ENCODE results near the gene ADAM8.

Gene ADAM8

GRCh38 chr10:133247681-133248333 is 28.9 kb downstream of the ADAM8 start:
- Histone ChIP-seq H3K27me3 (ENCODE audit: insufficient read depth, low read length, poor library complexity) (no peaks in the 10 kb centered on the region), H3K9ac (ENCODE audit: low read depth, low read length) (no peak overlapping the region), H4K20me1 (ENCODE audit: insufficient read depth, low read length) (0 out of 2 replicates have a peak, but pooled peaks cover 2% of the 10 kb centered on the region), H3K4me1 (ENCODE audit: insufficient read depth, low read length) (no peaks in the 10 kb centered on the region), H3K79me2 (ENCODE audit: insufficient read depth, low read length) (no peaks in the 10 kb centered on the region), H3K9me3 (ENCODE audit: insufficient read depth, low read length, severe bottlenecking) (no peaks in the 10 kb centered on the region), H2AFZ (ENCODE audit: low read depth, low read length) (no peak overlapping the region), H3K4me3 (ENCODE audit: low read depth in 1 of 2, low read length in 2 of 2) (no peak overlapping the region), H3K27ac (ENCODE audit: low read length) (no peak overlapping the region), H3K4me2 (ENCODE audit: insufficient read depth, low read length) (no peak overlapping the region), H3K36me3 (ENCODE audit: insufficient read depth, low read length) (no peaks in the 10 kb centered on the region)
- DNase-seq: no peak
- no peak for TF ChIP-seq EZH2 (IDR thresholded peaks at IDR 0.05; ENCODE audit: borderline replicate concordance, low read depth, low read length, severe bottlenecking)
- TF ChIP-seq, protein P1, sequence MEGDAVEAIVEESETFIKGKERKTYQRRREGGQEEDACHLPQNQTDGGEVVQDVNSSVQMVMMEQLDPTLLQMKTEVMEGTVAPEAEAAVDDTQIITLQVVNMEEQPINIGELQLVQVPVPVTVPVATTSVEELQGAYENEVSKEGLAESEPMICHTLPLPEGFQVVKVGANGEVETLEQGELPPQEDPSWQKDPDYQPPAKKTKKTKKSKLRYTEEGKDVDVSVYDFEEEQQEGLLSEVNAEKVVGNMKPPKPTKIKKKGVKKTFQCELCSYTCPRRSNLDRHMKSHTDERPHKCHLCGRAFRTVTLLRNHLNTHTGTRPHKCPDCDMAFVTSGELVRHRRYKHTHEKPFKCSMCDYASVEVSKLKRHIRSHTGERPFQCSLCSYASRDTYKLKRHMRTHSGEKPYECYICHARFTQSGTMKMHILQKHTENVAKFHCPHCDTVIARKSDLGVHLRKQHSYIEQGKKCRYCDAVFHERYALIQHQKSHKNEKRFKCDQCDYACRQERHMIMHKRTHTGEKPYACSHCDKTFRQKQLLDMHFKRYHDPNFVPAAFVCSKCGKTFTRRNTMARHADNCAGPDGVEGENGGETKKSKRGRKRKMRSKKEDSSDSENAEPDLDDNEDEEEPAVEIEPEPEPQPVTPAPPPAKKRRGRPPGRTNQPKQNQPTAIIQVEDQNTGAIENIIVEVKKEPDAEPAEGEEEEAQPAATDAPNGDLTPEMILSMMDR (IDR thresholded peaks at IDR 0.05; ENCODE audit: borderline replicate concordance, extremely low read depth, low read length, poor library complexity, severe bottlenecking): no peak
- ATAC-seq (ENCODE audit: insufficient read depth, low read depth): no peak

DNA sequence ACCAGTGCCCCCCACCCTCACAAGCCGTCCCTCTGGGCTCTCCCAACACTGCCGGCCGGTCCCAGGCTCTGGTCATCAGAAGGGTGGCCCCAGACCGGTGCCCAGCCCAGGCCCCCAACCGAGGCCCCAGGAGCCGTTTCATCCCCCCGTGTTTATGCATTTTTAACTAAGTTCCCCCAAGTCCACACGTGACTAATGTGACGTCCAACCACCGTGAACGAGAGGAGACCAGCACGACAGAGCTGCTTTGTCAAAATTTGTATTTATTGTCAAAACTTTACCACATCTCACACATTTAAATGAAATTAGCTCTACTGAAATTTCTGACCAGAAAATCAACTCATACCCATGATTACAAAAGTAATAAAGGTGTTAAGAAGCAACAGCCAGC is 30.4 kb downstream of the ADAM8 start:
- H3K9ac ChIP-seq (ENCODE audit: low read depth, low read length): no peak overlapping the region
- ATAC-seq (ENCODE audit: insufficient read depth, low read depth): no peak
- no peaks in the 10 kb centered on the region for H3K27me3 ChIP-seq (ENCODE audit: insufficient read depth, low read length, poor library complexity)
- no peaks in the 10 kb centered on the region for H3K4me1 ChIP-seq (ENCODE audit: insufficient read depth, low read length)
- H3K9me3 ChIP-seq (ENCODE audit: insufficient read depth, low read length, severe bottlenecking): no peaks in the 10 kb centered on the region
- TF ChIP-seq EZH2 (IDR thresholded peaks at IDR 0.05; ENCODE audit: borderline replicate concordance, low read depth, low read length, severe bottlenecking): no peak
- TF ChIP-seq, protein P1 (IDR thresholded peaks at IDR 0.05; ENCODE audit: borderline replicate concordance, extremely low read depth, low read length, poor library complexity, severe bottlenecking): no peak
- no peak overlapping the region for H3K4me3 ChIP-seq (ENCODE audit: low read depth in 1 of 2, low read length in 2 of 2)
- no peak overlapping the region for H3K4me2 ChIP-seq (ENCODE audit: insufficient read depth, low read length)
- H3K36me3 ChIP-seq (ENCODE audit: insufficient read depth, low read length): no peaks in the 10 kb centered on the region
- 0 out of 2 replicates have a peak, but pooled peaks cover 3% of the 10 kb centered on the region for H4K20me1 ChIP-seq (ENCODE audit: insufficient read depth, low read length)
- no peaks in the 10 kb centered on the region for H3K79me2 ChIP-seq (ENCODE audit: insufficient read depth, low read length)
- no peak for DNase-seq
- no peak overlapping the region for H2AFZ ChIP-seq (ENCODE audit: low read depth, low read length)
- H3K27ac ChIP-seq (ENCODE audit: low read length): no peak overlapping the region

DNA sequence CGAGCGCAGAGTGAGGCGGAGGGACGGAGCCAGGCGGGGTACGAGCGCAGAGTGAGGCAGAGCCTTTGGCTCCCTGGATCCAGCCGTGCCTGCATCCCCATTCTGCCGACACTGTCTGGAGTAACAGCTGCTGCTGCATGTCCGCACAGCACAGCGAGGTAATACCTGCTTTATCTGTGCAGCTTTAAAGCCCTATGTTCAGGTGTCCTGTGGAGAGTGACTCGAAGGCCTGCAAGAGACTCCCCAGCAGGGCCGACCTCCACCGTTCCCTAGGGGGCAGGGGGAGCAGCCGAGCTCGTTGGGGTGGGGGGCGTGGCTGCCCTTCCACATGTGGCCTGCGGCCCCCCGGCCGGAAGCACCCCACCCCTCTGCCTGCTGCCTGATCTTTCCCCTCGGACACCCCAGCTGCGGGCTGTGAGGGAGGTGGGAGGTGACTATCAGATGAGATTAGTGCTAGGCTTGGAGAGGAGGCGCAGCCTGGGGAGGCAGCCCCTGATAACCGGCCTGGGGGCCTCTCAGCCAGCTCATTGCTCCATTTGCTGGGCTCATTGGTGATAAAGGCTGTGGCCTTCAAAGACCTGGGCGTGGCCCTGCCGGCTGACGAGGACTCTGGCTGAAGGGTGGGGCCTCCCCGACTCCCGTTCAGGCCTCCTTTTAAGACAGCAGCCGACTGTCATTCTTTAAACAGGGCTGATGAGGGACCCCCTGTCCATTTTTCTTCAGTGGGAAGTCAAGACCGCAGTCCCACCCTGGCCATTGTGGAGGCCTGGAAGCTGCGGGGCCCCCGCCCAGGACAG is 31.0 kb downstream of the ADAM8 start:
- no peaks in the 10 kb centered on the region for H3K9me3 ChIP-seq (ENCODE audit: insufficient read depth, low read length, severe bottlenecking)
- H2AFZ ChIP-seq (ENCODE audit: low read depth, low read length): no peak overlapping the region
- H3K4me2 ChIP-seq (ENCODE audit: insufficient read depth, low read length): no peak overlapping the region
- H4K20me1 ChIP-seq (ENCODE audit: insufficient read depth, low read length): 0 out of 2 replicates have a peak, but pooled peaks cover 3% of the 10 kb centered on the region
- no peaks in the 10 kb centered on the region for H3K36me3 ChIP-seq (ENCODE audit: insufficient read depth, low read length)
- H3K79me2 ChIP-seq (ENCODE audit: insufficient read depth, low read length): no peaks in the 10 kb centered on the region
- H3K27ac ChIP-seq (ENCODE audit: low read length): no peak overlapping the region
- no peaks in the 10 kb centered on the region for H3K4me1 ChIP-seq (ENCODE audit: insufficient read depth, low read length)
- no peaks in the 10 kb centered on the region for H3K27me3 ChIP-seq (ENCODE audit: insufficient read depth, low read length, poor library complexity)
- H3K4me3 ChIP-seq (ENCODE audit: low read depth in 1 of 2, low read length in 2 of 2): no peak overlapping the region
- no peak for ATAC-seq (ENCODE audit: insufficient read depth, low read depth)
- no peak overlapping the region for H3K9ac ChIP-seq (ENCODE audit: low read depth, low read length)
- no peak for TF ChIP-seq EZH2 (IDR thresholded peaks at IDR 0.05; ENCODE audit: borderline replicate concordance, low read depth, low read length, severe bottlenecking)
- TF ChIP-seq, protein P1 (IDR thresholded peaks at IDR 0.05; ENCODE audit: borderline replicate concordance, extremely low read depth, low read length, poor library complexity, severe bottlenecking): no peak
- no peak for DNase-seq

Data from DND-41 (cell line).